Measurements from ENCODE around the gene TIMM21.

The TIMM21 gene

DNA sequence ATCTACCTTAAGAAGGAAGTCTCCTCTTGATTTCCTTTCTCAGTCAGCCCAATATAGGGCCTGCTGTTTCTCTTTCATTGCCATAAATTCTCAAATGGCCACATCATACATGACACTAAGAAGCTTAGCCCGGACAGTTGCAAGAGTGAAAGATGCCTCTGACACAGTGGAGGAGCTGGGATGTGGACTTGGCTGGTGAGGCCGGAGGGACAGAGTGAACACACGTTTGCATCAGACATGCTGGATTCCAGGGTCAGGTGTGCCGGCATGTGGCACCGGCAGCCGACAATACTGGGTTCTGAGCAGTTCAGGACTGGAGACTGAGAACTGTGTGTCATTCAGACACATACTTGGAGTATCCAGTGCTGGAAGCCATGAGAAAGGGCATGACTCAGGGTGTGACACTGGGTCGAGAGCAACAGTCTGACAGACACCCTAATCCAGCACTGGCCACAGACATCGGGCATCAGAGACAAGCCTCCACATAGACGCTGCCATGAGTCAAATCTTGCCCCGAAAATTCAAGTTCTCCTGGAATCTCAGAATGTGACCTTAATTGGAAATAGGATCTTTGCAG, 31.4 kb downstream of the TIMM21 start:
- TF ChIP-seq, protein P1, sequence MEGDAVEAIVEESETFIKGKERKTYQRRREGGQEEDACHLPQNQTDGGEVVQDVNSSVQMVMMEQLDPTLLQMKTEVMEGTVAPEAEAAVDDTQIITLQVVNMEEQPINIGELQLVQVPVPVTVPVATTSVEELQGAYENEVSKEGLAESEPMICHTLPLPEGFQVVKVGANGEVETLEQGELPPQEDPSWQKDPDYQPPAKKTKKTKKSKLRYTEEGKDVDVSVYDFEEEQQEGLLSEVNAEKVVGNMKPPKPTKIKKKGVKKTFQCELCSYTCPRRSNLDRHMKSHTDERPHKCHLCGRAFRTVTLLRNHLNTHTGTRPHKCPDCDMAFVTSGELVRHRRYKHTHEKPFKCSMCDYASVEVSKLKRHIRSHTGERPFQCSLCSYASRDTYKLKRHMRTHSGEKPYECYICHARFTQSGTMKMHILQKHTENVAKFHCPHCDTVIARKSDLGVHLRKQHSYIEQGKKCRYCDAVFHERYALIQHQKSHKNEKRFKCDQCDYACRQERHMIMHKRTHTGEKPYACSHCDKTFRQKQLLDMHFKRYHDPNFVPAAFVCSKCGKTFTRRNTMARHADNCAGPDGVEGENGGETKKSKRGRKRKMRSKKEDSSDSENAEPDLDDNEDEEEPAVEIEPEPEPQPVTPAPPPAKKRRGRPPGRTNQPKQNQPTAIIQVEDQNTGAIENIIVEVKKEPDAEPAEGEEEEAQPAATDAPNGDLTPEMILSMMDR (conservative IDR thresholded peaks at IDR 0.05; ENCODE audit: low read length): no peak
- no peak for TF ChIP-seq EZH2phosphoT487 (IDR thresholded peaks at IDR 0.05; ENCODE audit: borderline replicate concordance)
- no peaks in the 10 kb centered on the region for H3K27me3 ChIP-seq (ENCODE audit: insufficient read depth, low read length, poor library complexity, severe bottlenecking)
- H3K9me3 ChIP-seq (ENCODE audit: insufficient read depth, low read depth, low read length): no peaks in the 10 kb centered on the region
- H3K4me3 ChIP-seq (ENCODE audit: low read length, poor library complexity, severe bottlenecking): no peak overlapping the region
- no peak overlapping the region for H3K4me2 ChIP-seq (ENCODE audit: low read depth, low read length, poor library complexity, severe bottlenecking)
- no peaks in the 10 kb centered on the region for H3F3A ChIP-seq (ENCODE audit: low read depth)
- no peaks in the 10 kb centered on the region for H3K79me2 ChIP-seq (ENCODE audit: insufficient read depth, low read length)
- no peaks in the 10 kb centered on the region for H3K9me2 ChIP-seq (replicated peaks; ENCODE audit: low read depth, low read length)
- H3K9ac ChIP-seq (ENCODE audit: low read depth, low read length, poor library complexity, severe bottlenecking): no peak overlapping the region
- H3K4me1 ChIP-seq (ENCODE audit: insufficient read depth, low read length, poor library complexity, severe bottlenecking): no peaks in the 10 kb centered on the region
- H2AFZ ChIP-seq (ENCODE audit: low read length): no peak overlapping the region
- no peaks in the 10 kb centered on the region for H4K20me1 ChIP-seq (ENCODE audit: insufficient read depth, low read length, poor library complexity, severe bottlenecking)
- H3K36me3 ChIP-seq (ENCODE audit: insufficient read depth, low read length): no peaks in the 10 kb centered on the region

DNA sequence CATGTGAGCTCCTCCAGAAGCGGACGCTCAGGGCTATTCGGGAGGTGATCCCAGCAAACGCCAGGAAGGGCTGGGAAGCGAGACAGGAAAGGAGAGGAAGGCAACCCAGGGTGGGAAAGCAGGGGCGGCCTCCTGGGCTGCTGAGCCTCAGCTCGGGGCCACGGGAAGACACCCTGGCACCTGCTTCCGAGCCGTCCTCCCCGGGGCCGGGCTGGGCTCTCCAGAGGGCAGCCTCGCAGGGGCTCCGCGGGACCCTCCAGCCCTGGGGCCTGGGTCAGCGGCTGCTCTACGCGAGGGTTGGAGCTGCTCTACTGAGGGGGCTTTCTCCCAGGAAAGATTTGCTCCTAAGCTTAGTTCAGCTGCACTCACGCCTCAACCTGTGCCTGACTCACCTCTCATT, 34.0 kb downstream of the TIMM21 start:
- H2AFZ ChIP-seq (ENCODE audit: low read length): no peak overlapping the region
- no peak overlapping the region for H3K4me3 ChIP-seq (ENCODE audit: low read length, poor library complexity, severe bottlenecking)
- H3K4me1 ChIP-seq (ENCODE audit: insufficient read depth, low read length, poor library complexity, severe bottlenecking): no peaks in the 10 kb centered on the region
- H3K9me2 ChIP-seq (replicated peaks; ENCODE audit: low read depth, low read length): no peaks in the 10 kb centered on the region
- no peak overlapping the region for H3K4me2 ChIP-seq (ENCODE audit: low read depth, low read length, poor library complexity, severe bottlenecking)
- H3K79me2 ChIP-seq (ENCODE audit: insufficient read depth, low read length): no peaks in the 10 kb centered on the region
- H3K9me3 ChIP-seq (ENCODE audit: insufficient read depth, low read depth, low read length): no peaks in the 10 kb centered on the region
- no peaks in the 10 kb centered on the region for H3K36me3 ChIP-seq (ENCODE audit: insufficient read depth, low read length)
- TF ChIP-seq, protein P1 (conservative IDR thresholded peaks at IDR 0.05; ENCODE audit: low read length): no peak
- no peak for TF ChIP-seq EZH2phosphoT487 (IDR thresholded peaks at IDR 0.05; ENCODE audit: borderline replicate concordance)
- no peaks in the 10 kb centered on the region for H3K27me3 ChIP-seq (ENCODE audit: insufficient read depth, low read length, poor library complexity, severe bottlenecking)
- no peak overlapping the region for H3K9ac ChIP-seq (ENCODE audit: low read depth, low read length, poor library complexity, severe bottlenecking)
- H4K20me1 ChIP-seq (ENCODE audit: insufficient read depth, low read length, poor library complexity, severe bottlenecking): no peaks in the 10 kb centered on the region
- no peaks in the 10 kb centered on the region for H3F3A ChIP-seq (ENCODE audit: low read depth)

DNA sequence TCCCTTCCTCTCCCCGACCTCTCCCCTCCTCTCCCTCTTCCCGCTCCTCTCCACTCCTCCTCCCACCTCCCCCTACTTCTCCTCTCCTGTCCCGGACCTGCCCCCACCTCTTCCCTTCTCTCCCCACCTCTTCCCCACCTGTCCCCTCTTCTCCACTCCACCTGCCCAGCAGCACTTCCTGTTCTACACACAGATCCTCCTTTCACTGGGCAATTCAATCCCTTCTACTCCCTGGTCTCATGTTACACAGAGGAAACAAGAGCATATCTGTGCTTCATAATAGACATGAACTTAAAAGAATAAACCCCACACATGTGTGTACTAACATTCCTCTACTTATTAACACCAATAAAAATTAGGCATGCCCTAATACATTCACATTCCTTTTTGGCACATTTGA, 34.8 kb downstream of the TIMM21 start:
- Histone ChIP-seq H3K36me3 (ENCODE audit: insufficient read depth, low read length) (no peaks in the 10 kb centered on the region), H3K4me1 (ENCODE audit: insufficient read depth, low read length, poor library complexity, severe bottlenecking) (no peaks in the 10 kb centered on the region), H3K27me3 (ENCODE audit: insufficient read depth, low read length, poor library complexity, severe bottlenecking) (no peaks in the 10 kb centered on the region), H3K79me2 (ENCODE audit: insufficient read depth, low read length) (no peaks in the 10 kb centered on the region), H3F3A (ENCODE audit: low read depth) (no peaks in the 10 kb centered on the region), H2AFZ (ENCODE audit: low read length) (no peak overlapping the region), H3K9me2 (replicated peaks; ENCODE audit: low read depth, low read length) (no peaks in the 10 kb centered on the region), H3K4me3 (ENCODE audit: low read length, poor library complexity, severe bottlenecking) (no peak overlapping the region), H3K9ac (ENCODE audit: low read depth, low read length, poor library complexity, severe bottlenecking) (no peak overlapping the region), H4K20me1 (ENCODE audit: insufficient read depth, low read length, poor library complexity, severe bottlenecking) (no peaks in the 10 kb centered on the region), H3K9me3 (ENCODE audit: insufficient read depth, low read depth, low read length) (no peaks in the 10 kb centered on the region), H3K4me2 (ENCODE audit: low read depth, low read length, poor library complexity, severe bottlenecking) (no peak overlapping the region)
- TF ChIP-seq, protein P1 (conservative IDR thresholded peaks at IDR 0.05; ENCODE audit: low read length): no peak
- TF ChIP-seq EZH2phosphoT487 (IDR thresholded peaks at IDR 0.05; ENCODE audit: borderline replicate concordance): no peak
